ENCODE results near the gene FOXF1. TPM values are rescaled to one million over a fixed set of nuclear protein-coding genes. Genes with fewer than 3 reads are reported as not detected.

The FOXF1 gene
- total RNA-seq, 2 donors from 2014 or later = 6.3 to 12.1 TPM

- H3K9me3 ChIP-seq = no peaks in the 10 kb centered on the region
- intact Hi-C loops (cut with DNase I) = no loop called here
- H3K27me3 ChIP-seq = peaks cover 83% of the 10 kb centered on the region
- H3K4me1 ChIP-seq = no peaks in the 10 kb centered on the region
- H3K4me3 ChIP-seq = no peak overlapping the region
- peak overlapping the region; percentile 91 for H3K27ac ChIP-seq
- H3K36me3 ChIP-seq = no peaks in the 10 kb centered on the region
- peak overlapping the region; percentile 8 to 43 for H3K9ac ChIP-seq (ENCODE audit: low read depth in 2 of 2, low read length in 2 of 2)
- no peak for DNase-seq
- TF ChIP-seq, protein P1, sequence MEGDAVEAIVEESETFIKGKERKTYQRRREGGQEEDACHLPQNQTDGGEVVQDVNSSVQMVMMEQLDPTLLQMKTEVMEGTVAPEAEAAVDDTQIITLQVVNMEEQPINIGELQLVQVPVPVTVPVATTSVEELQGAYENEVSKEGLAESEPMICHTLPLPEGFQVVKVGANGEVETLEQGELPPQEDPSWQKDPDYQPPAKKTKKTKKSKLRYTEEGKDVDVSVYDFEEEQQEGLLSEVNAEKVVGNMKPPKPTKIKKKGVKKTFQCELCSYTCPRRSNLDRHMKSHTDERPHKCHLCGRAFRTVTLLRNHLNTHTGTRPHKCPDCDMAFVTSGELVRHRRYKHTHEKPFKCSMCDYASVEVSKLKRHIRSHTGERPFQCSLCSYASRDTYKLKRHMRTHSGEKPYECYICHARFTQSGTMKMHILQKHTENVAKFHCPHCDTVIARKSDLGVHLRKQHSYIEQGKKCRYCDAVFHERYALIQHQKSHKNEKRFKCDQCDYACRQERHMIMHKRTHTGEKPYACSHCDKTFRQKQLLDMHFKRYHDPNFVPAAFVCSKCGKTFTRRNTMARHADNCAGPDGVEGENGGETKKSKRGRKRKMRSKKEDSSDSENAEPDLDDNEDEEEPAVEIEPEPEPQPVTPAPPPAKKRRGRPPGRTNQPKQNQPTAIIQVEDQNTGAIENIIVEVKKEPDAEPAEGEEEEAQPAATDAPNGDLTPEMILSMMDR (IDR thresholded peaks at IDR 0.05) = no peak
Observed at GRCh38 chr16:86501989-86502855, 8.1 kb upstream of the FOXF1 start.

DNA sequence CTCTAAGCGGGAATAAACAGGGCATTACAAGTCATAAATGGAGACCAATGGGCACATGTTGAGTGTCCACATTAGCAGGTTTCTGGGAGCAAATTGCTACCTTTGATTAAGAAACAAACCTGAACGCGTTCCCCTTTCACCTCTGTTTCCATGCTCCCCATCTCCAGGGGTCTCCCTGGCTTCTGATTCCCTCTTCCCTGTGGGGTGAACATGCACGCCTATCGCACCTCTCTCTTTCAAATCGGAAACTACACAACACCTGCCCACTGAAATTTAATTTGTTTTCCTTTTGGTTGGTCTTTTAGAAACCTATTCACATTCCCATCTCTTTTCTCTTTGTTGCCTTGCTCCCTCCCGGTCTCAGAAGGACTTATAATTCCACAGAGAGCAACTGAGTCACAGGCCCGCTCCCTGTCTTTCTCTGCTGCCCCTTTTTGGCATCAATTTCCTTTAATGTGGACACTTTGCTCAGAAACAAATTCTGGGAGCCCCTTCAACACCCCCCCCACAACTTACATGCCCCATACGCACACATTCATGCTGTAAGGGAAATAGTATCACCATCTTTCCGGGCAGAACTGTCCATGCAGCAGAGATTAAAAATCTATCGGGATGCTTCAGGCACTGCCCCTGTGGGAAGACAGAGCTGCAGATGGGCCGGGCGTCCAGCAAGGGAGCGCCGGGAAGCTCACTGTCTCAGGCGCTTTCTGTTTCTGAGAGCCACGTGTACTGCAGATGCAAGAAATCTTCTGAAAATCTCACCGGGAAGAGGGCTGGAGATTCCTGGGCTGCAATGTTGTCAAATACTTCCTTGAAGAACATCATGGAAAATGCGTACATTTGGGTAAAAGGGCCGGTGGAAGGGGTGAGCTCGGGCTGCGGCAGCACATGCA lies 7.2 kb upstream of the FOXF1 start:
- Histone ChIP-seq H3K9ac (ENCODE audit: low read depth in 2 of 2, low read length in 2 of 2) (peak overlapping the region in 1 of 2 donors; percentile 41), H3K36me3 (no peaks in the 10 kb centered on the region), H3K27me3 (peaks cover 83% of the 10 kb centered on the region), H3K4me1 (no peaks in the 10 kb centered on the region), H3K4me3 (no peak overlapping the region), H3K9me3 (no peaks in the 10 kb centered on the region), H3K27ac (peak overlapping the region; percentile 91)
- no peak for DNase-seq
- intact Hi-C loops (cut with DNase I) = no loop called here
- TF ChIP-seq, protein P1 (IDR thresholded peaks at IDR 0.05) = no peak

- intact Hi-C loops (cut with DNase I) = no loop called here
- no peak for DNase-seq
Observed at GRCh38 chr16:86503830-86504229, 6.5 kb upstream of the FOXF1 start.

GRCh38 chr16:86504315-86505184 lies 5.8 kb upstream of the FOXF1 start:
- intact Hi-C loops (cut with DNase I) = no loop called here
- DNase-seq = no peak
- H3K4me1 ChIP-seq = no peaks in the 10 kb centered on the region

More at GRCh38 chr16:86503830-86504229, 6.5 kb upstream of the FOXF1 start:
- peak overlapping the region; percentile 19 to 66 for H3K9ac ChIP-seq (ENCODE audit: low read depth in 2 of 2, low read length in 2 of 2)
- no peaks in the 10 kb centered on the region for H3K4me1 ChIP-seq
- TF ChIP-seq, protein P1 (IDR thresholded peaks at IDR 0.05) = no peak
- H3K27ac ChIP-seq = peak overlapping the region; percentile 91
- no peaks in the 10 kb centered on the region for H3K9me3 ChIP-seq
- H3K36me3 ChIP-seq = no peaks in the 10 kb centered on the region
- H3K4me3 ChIP-seq = no peak overlapping the region
- H3K27me3 ChIP-seq = peaks cover 83% of the 10 kb centered on the region

More at GRCh38 chr16:86504315-86505184, 5.8 kb upstream of the FOXF1 start:
- Histone ChIP-seq H3K9me3 (no peaks in the 10 kb centered on the region), H3K36me3 (no peaks in the 10 kb centered on the region), H3K9ac (ENCODE audit: low read depth in 2 of 2, low read length in 2 of 2) (peak overlapping the region; percentile 66 to 72), H3K27ac (peak overlapping the region; percentile 91), H3K4me3 (peak overlapping the region; percentile 13), H3K27me3 (peaks cover 83% of the 10 kb centered on the region)
- TF ChIP-seq, protein P1 (IDR thresholded peaks at IDR 0.05) = no peak
